Panc1 (cell line): ENCODE data around the gene DIP2C. TPM values are rescaled to one million over a fixed set of nuclear protein-coding genes. Genes with fewer than 3 reads are reported as not detected.

Experiments
- ATAC-seq: fragments of 200-7000 bp; cut with Tn5 transposase; 2 replicates; pipeline ENCODE4 v1.9.1; 2020; ENCODE audit warnings: mild to moderate bottlenecking, moderate library complexity
- BruUV-seq: library from RNA; stranded (reverse); fragments of 400-500 nt; replicated peaks from 2 replicates; lab custom pipeline; 2021; lab: Mats Ljungman, UMichigan
- CTCF ChIA-PET: fragments of 300-600 bp; sonication (Branson Sonifier 250); formaldehyde crosslinking; loops from one replicate; lab custom pipeline; 2022; ENCODE audit warnings: antibody characterized with exemption; lab: Charles Lee
- POLR2A ChIA-PET: fragments of 300-600 bp; sonication (Branson Sonifier 250); formaldehyde crosslinking; loops from one replicate; lab custom pipeline; 2022; ENCODE audit warnings: antibody characterized with exemption; lab: Charles Lee
- DNase-seq: peaks from one replicate; pipeline ENCODE4 v3.0.0-alpha.2; 2010; ENCODE audit warnings: low read depth, low spot score
- H3K27ac ChIP-seq: 2 replicates; pipeline ENCODE4 v1.5.1; 2011; ENCODE audit warnings: mild to moderate bottlenecking, low read length, inconsistent platforms
- H3K27me3 ChIP-seq: fragments of 200-500 bp; sonication (Bioruptor generic); 2 replicates; pipeline ENCODE4 v1.6.0; 2014; ENCODE audit warnings: low read length, inconsistent platforms; ENCODE audit not compliant: control insufficient read depth, insufficient read depth
- H3K36me3 ChIP-seq: fragments of 200-500 bp; sonication (Bioruptor generic); 2 replicates; pipeline ENCODE4 v1.5.1; 2014; ENCODE audit warnings: inconsistent platforms, mild to moderate bottlenecking, low read length, moderate library complexity; ENCODE audit not compliant: control insufficient read depth, insufficient read depth
- H3K4me1 ChIP-seq: 2 replicates; pipeline ENCODE4 v1.5.1; 2011; ENCODE audit warnings: inconsistent platforms, mild to moderate bottlenecking, low read length, moderate library complexity; ENCODE audit not compliant: control insufficient read depth, insufficient read depth
- H3K4me3 ChIP-seq, 2 experiments: 2 replicates each; pipeline ENCODE4 v1.5.1; 2011 to 2012; ENCODE audit warnings: low read depth in 2 of 2, low read length in 2 of 2, mild to moderate bottlenecking in 2 of 2, inconsistent platforms in 1 of 2, moderate library complexity in 1 of 2
- H3K9me3 ChIP-seq: fragments of 200-500 bp; sonication (Bioruptor generic); 2 replicates; pipeline ENCODE4 v1.5.1; 2014; ENCODE audit warnings: low read depth, mild to moderate bottlenecking, inconsistent platforms, low read length, moderate library complexity; ENCODE audit not compliant: control insufficient read depth, insufficient read depth
- POLR2AphosphoS5 ChIP-seq: IDR thresholded peaks from 2 replicates; pipeline ENCODE4 v1.6.1; 2012; ENCODE audit warnings: mild to moderate bottlenecking, low read depth, low read length, moderate library complexity
- SIN3A ChIP-seq: IDR thresholded peaks from 2 replicates; pipeline ENCODE4 v1.6.1; 2012; ENCODE audit warnings: low read depth, mild to moderate bottlenecking, low read length, moderate library complexity, borderline replicate concordance; ENCODE audit not compliant: insufficient read depth
- TCF7L2 ChIP-seq: IDR thresholded peaks from 2 replicates; pipeline ENCODE4 v1.6.1; 2011; ENCODE audit warnings: mild to moderate bottlenecking, low read depth, low read length, inconsistent platforms
- in situ Hi-C: cut with HindIII; loops from 2 replicates; pipeline ENCODE4 v1.10.0; 2016; ENCODE audit warnings: low sequenced_read_pairs, low pct_unique_long_range_greater_than_20kb
- intact Hi-C: fragments of 100-400 bp; cut with micrococcal nuclease; formaldehyde crosslinking; loops from one replicate; pipeline ENCODE4 v1.10.0; 2022; ENCODE audit not compliant: unreplicated experiment
- total RNA-seq: library from RNA; stranded (reverse); gene quantifications from one replicate; pipeline ENCODE4 v1.2.1, GENCODE V29; 2021; ENCODE audit not compliant: unreplicated experiment
- TF ChIP-seq, protein P1 (sequence below), 2 experiments: IDR thresholded peaks; 2 replicates each; pipeline ENCODE4 v1.6.1; 2011 to 2012; ENCODE audit warnings: low read depth in 2 of 2, control low read depth in 1 of 2, low read length in 1 of 2, mild to moderate bottlenecking in 1 of 2, moderate library complexity in 1 of 2; ENCODE audit not compliant: insufficient read depth in 1 of 2
- TF ChIP-seq, protein P2 (sequence below): fragments of 450-650 bp; IDR thresholded peaks from 2 replicates; pipeline ENCODE4 v1.5.1; 2017; ENCODE audit warnings: mild to moderate bottlenecking

DIP2C gene
- total RNA-seq, 1 experiment from 2014 or later: 13.2 TPM

DNA sequence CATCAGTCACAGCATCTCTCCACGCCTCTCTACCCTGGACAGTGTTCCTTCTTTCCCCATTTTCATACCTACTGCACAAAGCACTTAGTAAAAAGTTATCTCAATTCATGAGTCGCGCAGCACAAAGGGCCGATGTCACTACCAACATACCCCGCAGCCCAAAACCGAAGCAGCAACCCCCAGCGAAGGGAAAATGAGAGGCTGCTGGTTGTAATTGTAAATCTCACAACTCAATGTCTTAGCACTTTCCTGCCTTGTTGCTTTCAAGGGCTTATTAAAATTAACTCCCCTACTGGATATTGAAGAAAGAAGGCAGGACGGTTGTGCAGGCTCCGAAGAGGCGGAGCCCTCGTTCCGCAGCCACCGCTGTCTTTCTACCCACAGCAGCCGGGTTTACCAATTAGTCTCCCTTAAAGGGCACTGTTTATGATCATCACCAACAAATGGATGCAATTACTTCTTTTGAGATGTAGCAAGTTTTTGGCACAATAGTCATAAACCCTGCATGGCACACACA lies 6.5 kb downstream of the DIP2C start:
- in situ Hi-C loops: no loop called here
- ChIA-PET POLR2A (interaction anchor here (0.5 to 0.7 kb wide), 2 partner anchors 215 to 423 kb away, joined by 3 to 6 read pairs; no protein-coding TSS in a partner anchor), CTCF (no interaction called here)
- ATAC-seq (peak; percentile 68), DNase-seq (peak; percentile 48)
- intact Hi-C loops: no loop called here
- H3K9me3 ChIP-seq: no peaks in the 10 kb centered on the region
- H3K4me1 ChIP-seq: peaks cover 18% of the 10 kb centered on the region
- peak overlapping the region; percentile 55 to 61 for H3K4me3 ChIP-seq
- TSS peak; percentile 40 for BruUV-seq
- H3K27ac ChIP-seq: peak overlapping the region; percentile 85
- no peaks in the 10 kb centered on the region for H3K36me3 ChIP-seq
- no peaks in the 10 kb centered on the region for H3K27me3 ChIP-seq
- TF ChIP-seq, protein P1, sequence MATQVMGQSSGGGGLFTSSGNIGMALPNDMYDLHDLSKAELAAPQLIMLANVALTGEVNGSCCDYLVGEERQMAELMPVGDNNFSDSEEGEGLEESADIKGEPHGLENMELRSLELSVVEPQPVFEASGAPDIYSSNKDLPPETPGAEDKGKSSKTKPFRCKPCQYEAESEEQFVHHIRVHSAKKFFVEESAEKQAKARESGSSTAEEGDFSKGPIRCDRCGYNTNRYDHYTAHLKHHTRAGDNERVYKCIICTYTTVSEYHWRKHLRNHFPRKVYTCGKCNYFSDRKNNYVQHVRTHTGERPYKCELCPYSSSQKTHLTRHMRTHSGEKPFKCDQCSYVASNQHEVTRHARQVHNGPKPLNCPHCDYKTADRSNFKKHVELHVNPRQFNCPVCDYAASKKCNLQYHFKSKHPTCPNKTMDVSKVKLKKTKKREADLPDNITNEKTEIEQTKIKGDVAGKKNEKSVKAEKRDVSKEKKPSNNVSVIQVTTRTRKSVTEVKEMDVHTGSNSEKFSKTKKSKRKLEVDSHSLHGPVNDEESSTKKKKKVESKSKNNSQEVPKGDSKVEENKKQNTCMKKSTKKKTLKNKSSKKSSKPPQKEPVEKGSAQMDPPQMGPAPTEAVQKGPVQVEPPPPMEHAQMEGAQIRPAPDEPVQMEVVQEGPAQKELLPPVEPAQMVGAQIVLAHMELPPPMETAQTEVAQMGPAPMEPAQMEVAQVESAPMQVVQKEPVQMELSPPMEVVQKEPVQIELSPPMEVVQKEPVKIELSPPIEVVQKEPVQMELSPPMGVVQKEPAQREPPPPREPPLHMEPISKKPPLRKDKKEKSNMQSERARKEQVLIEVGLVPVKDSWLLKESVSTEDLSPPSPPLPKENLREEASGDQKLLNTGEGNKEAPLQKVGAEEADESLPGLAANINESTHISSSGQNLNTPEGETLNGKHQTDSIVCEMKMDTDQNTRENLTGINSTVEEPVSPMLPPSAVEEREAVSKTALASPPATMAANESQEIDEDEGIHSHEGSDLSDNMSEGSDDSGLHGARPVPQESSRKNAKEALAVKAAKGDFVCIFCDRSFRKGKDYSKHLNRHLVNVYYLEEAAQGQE (IDR thresholded peaks at IDR 0.05; ENCODE audit: insufficient read depth in 1 of 2, low read depth in 2 of 2, low read length in 1 of 2): no peak
- TF ChIP-seq POLR2AphosphoS5: no peak
- TF ChIP-seq, protein P2, sequence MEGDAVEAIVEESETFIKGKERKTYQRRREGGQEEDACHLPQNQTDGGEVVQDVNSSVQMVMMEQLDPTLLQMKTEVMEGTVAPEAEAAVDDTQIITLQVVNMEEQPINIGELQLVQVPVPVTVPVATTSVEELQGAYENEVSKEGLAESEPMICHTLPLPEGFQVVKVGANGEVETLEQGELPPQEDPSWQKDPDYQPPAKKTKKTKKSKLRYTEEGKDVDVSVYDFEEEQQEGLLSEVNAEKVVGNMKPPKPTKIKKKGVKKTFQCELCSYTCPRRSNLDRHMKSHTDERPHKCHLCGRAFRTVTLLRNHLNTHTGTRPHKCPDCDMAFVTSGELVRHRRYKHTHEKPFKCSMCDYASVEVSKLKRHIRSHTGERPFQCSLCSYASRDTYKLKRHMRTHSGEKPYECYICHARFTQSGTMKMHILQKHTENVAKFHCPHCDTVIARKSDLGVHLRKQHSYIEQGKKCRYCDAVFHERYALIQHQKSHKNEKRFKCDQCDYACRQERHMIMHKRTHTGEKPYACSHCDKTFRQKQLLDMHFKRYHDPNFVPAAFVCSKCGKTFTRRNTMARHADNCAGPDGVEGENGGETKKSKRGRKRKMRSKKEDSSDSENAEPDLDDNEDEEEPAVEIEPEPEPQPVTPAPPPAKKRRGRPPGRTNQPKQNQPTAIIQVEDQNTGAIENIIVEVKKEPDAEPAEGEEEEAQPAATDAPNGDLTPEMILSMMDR: no peak
- TF ChIP-seq SIN3A: no peak
- TF ChIP-seq TCF7L2: no peak

DNA sequence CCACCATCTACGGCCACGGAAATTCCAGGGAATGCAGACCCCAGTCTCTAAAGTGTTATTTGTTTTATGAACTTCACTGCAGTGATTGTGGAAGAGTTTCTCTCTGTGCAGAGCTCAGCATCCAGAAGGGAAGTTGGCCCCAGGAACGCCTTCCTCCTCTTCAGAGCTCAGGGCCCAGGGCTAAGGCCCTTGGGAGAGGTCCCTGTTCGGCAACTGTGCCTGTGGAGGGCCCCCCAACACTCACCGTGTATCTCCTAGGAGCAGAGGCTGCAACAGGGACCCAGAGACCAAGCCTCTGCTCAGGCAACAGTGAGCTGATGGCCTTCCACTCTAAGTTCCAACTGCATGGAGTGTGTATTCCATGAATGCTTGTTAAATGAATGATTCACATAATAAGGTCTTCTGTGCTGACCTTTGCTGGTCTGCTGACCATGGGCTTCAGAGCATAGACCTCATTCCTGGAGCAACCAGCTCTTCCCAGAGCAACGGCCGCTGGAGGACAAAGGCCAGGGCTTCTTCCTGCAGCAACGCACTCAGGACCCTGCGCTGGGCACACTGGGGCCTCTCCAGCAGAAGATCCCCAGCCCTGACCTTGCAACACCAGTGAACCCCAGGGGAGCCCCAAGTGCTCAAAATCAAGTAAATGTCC lies 7.7 kb downstream of the DIP2C start:
- in situ Hi-C loops: no loop called here
- H3K27ac ChIP-seq: peak overlapping the region; percentile 85

More for the DNA sequence above, 7.7 kb downstream of the DIP2C start:
- Histone ChIP-seq H3K9me3 (no peaks in the 10 kb centered on the region), H3K36me3 (no peaks in the 10 kb centered on the region), H3K4me1 (peaks cover 11% of the 10 kb centered on the region), H3K27me3 (no peaks in the 10 kb centered on the region), H3K4me3 (no peak overlapping the region)
- TF ChIP-seq TCF7L2 (no peak), SIN3A (no peak), POLR2AphosphoS5 (no peak)
- TF ChIP-seq, protein P2: no peak
- TF ChIP-seq, protein P1 (IDR thresholded peaks at IDR 0.05; ENCODE audit: insufficient read depth in 1 of 2, low read depth in 2 of 2, low read length in 1 of 2): no peak
- no TSS peak for BruUV-seq
- ATAC-seq: no peak
- CTCF ChIA-PET: no interaction called here
- intact Hi-C loops: no loop called here
- POLR2A ChIA-PET: no interaction called here
- DNase-seq: no peak
